Measurements from ENCODE around the gene TOR1AIP1.

- TF ChIP-seq POLR2A (IDR thresholded peaks at IDR 0.05; ENCODE audit: low read depth, low read length) (no peak), POLR2AphosphoS5 (IDR thresholded peaks at IDR 0.05; ENCODE audit: low read depth, low read length) (no peak)
Observed at GRCh38 chr1:179876300-179876715, 5.8 kb upstream of the TOR1AIP1 start.
